Trophoblast cell (in vitro differentiated cells and primary cell): ENCODE results near the gene TBCA.
"Not testable (repeated sequence)": the region's sequence is repeated elsewhere in the genome, so short reads cannot be mapped to it uniquely, and the experiment has no call there.

Experiments
- DNase-seq, 2 donors: peaks; one replicate each; pipeline ENCODE4 v3.0.0-alpha.2; 2016
- H2AFZ ChIP-seq: 2 replicates; pipeline ENCODE4 v1.6.1; 2013; ENCODE audit warnings: low read length, moderate library complexity, mild to moderate bottlenecking; ENCODE audit not compliant: insufficient read depth, poor library complexity
- H2AK5ac ChIP-seq: 2 replicates; pipeline ENCODE4 v1.6.1; 2013; ENCODE audit warnings: mild to moderate bottlenecking, low read length
- H2BK120ac ChIP-seq: 2 replicates; pipeline ENCODE4 v1.6.1; 2013; ENCODE audit warnings: low read length, mild to moderate bottlenecking, moderate library complexity; ENCODE audit not compliant: insufficient read depth, poor library complexity
- H2BK12ac ChIP-seq: 2 replicates; pipeline ENCODE4 v1.6.1; 2013; ENCODE audit warnings: mild to moderate bottlenecking, low read length, moderate library complexity
- H2BK5ac ChIP-seq: 2 replicates; pipeline ENCODE4 v1.6.1; 2013; ENCODE audit warnings: low read length, low read depth, moderate library complexity, mild to moderate bottlenecking; ENCODE audit not compliant: poor library complexity
- H3K14ac ChIP-seq: 2 replicates; pipeline ENCODE4 v1.6.1; 2013; ENCODE audit warnings: mild to moderate bottlenecking, low read length
- H3K18ac ChIP-seq: 2 replicates; pipeline ENCODE4 v1.6.1; 2013; ENCODE audit warnings: mild to moderate bottlenecking, low read length
- H3K23ac ChIP-seq: 2 replicates; pipeline ENCODE4 v1.6.1; 2013; ENCODE audit warnings: low read length
- H3K27ac ChIP-seq: 2 replicates; pipeline ENCODE4 v1.5.1; 2013; ENCODE audit warnings: low read depth, mild to moderate bottlenecking, inconsistent platforms, low read length, moderate library complexity
- H3K27me3 ChIP-seq: 2 replicates; pipeline ENCODE4 v1.6.1; 2013; ENCODE audit warnings: inconsistent platforms, mild to moderate bottlenecking, low read length, moderate library complexity; ENCODE audit not compliant: insufficient read depth
- H3K36me3 ChIP-seq, 2 experiments: 1 replicate in 1 of 2; 2 replicates in 1 of 2; pipeline ENCODE4 v1.6.1; 2013; ENCODE audit warnings: low read length in 2 of 2, mild to moderate bottlenecking in 2 of 2, moderate library complexity in 1 of 2; ENCODE audit not compliant: insufficient read depth in 2 of 2, control insufficient read depth in 1 of 2
- H3K4ac ChIP-seq: 2 replicates; pipeline ENCODE4 v1.6.1; 2013; ENCODE audit warnings: low read depth, mild to moderate bottlenecking, low read length, moderate library complexity
- H3K4me1 ChIP-seq, 2 experiments: 1 replicate in 1 of 2; 2 replicates in 1 of 2; pipeline ENCODE4 v1.6.1; 2013; ENCODE audit warnings: low read length in 2 of 2, mild to moderate bottlenecking in 2 of 2, moderate library complexity in 1 of 2; ENCODE audit not compliant: insufficient read depth in 2 of 2, control insufficient read depth in 1 of 2
- H3K4me2 ChIP-seq: 2 replicates; pipeline ENCODE4 v1.6.1; 2013; ENCODE audit warnings: inconsistent platforms, mild to moderate bottlenecking, low read length, moderate library complexity
- H3K4me3 ChIP-seq: 2 replicates; pipeline ENCODE4 v1.5.1; 2013; ENCODE audit warnings: mild to moderate bottlenecking, low read depth, low read length, inconsistent platforms
- H3K79me1 ChIP-seq: one replicate; pipeline ENCODE4 v1.6.1; 2013; ENCODE audit warnings: low read length
- H3K79me2 ChIP-seq: 2 replicates; pipeline ENCODE4 v1.6.1; 2013; ENCODE audit warnings: low read length, mild to moderate bottlenecking; ENCODE audit not compliant: control insufficient read depth, insufficient read depth, poor library complexity
- H3K9ac ChIP-seq: 2 replicates; pipeline ENCODE4 v1.6.1; 2013; ENCODE audit warnings: mild to moderate bottlenecking, low read length
- H3K9me3 ChIP-seq: 2 replicates; pipeline ENCODE4 v1.6.1; 2013; ENCODE audit warnings: low read depth, mild to moderate bottlenecking, control low read depth, inconsistent platforms, low read length; ENCODE audit not compliant: insufficient read depth
- H4K12ac ChIP-seq: 2 replicates; pipeline ENCODE4 v1.6.1; 2013; ENCODE audit warnings: low read depth, mild to moderate bottlenecking, low read length, moderate library complexity
- H4K8ac ChIP-seq: 2 replicates; pipeline ENCODE4 v1.6.1; 2013; ENCODE audit warnings: low read depth, mild to moderate bottlenecking, low read length, moderate library complexity
- H4K91ac ChIP-seq: one replicate; pipeline ENCODE4 v1.6.1; 2013; ENCODE audit warnings: low read depth, mild to moderate bottlenecking, low read length, moderate library complexity
- WGBS: extraction: QIAGEN DNeasy Blood & Tissue Kit; methylation state at CpG from one replicate; pipeline ENCODE4 v1.1.7; 2013; ENCODE audit warnings: missing lambda C conversion rate; ENCODE audit not compliant: insufficient read length, insufficient coverage; ENCODE audit errors: extremely low coverage; 5-methylcytosine and 5-hydroxymethylcytosine counted together

TBCA gene

GRCh38 chr5:77699569-77699968 is 76.6 kb downstream of the TBCA start:
- not testable (repeated sequence) for H3K27ac ChIP-seq, H3K4ac ChIP-seq, H4K91ac ChIP-seq, H3K9me3 ChIP-seq, H4K12ac ChIP-seq, H2BK5ac ChIP-seq, H3K14ac ChIP-seq, H3K79me2 ChIP-seq, H3K4me1 ChIP-seq, H3K9ac ChIP-seq, H3K18ac ChIP-seq, H2BK12ac ChIP-seq, DNase-seq, H3K4me2 ChIP-seq, H3K4me3 ChIP-seq, H2AFZ ChIP-seq, H2BK120ac ChIP-seq, H3K27me3 ChIP-seq, H4K8ac ChIP-seq, H3K79me1 ChIP-seq, H2AK5ac ChIP-seq, H3K36me3 ChIP-seq, H3K23ac ChIP-seq
- WGBS, result 100% methylated on average over 1 of the region's 7 CpGs

GRCh38 chr5:77698920-77699319 is 77.2 kb downstream of the TBCA start:
- Histone ChIP-seq H2AFZ (no peak overlapping the region), H2BK5ac (no peak overlapping the region), H3K27ac (no peak overlapping the region), H4K8ac (no peak overlapping the region), H3K79me2 (peaks cover 2% of the 10 kb centered on the region), H3K23ac (no peak overlapping the region), H2BK12ac (no peak overlapping the region), H2AK5ac (no peak overlapping the region), H3K4me3 (no peak overlapping the region), H3K27me3 (no peaks in the 10 kb centered on the region), H3K9me3 (no peaks in the 10 kb centered on the region), H3K4me1 (no peaks in the 10 kb centered on the region), H3K14ac (no peak overlapping the region), H4K12ac (no peak overlapping the region), H3K79me1 (no peaks in the 10 kb centered on the region), H3K18ac (no peak overlapping the region), H3K36me3 (peaks cover 8 to 9% of the 10 kb centered on the region in 2 experiments), H3K4ac (no peak overlapping the region), H2BK120ac (no peak overlapping the region), H3K9ac (no peak overlapping the region), H3K4me2 (no peak overlapping the region), H4K91ac (no peak overlapping the region)
- DNase-seq, result no peak

GRCh38 chr5:77697692-77698091 is 78.4 kb downstream of the TBCA start:
- no peak overlapping the region for H4K12ac ChIP-seq
- WGBS, result no CpG with 5 or more reads among the region's 3 CpGs
- H2BK120ac ChIP-seq, result no peak overlapping the region
- H3K14ac ChIP-seq, result no peak overlapping the region
- no peak overlapping the region for H3K18ac ChIP-seq
- no peak overlapping the region for H3K4me2 ChIP-seq
- no peak overlapping the region for H3K4me3 ChIP-seq
- H3K36me3 ChIP-seq, result peaks cover 4 to 8% of the 10 kb centered on the region in 2 experiments
- H3K79me2 ChIP-seq, result peaks cover 2% of the 10 kb centered on the region
- H3K9me3 ChIP-seq, result no peaks in the 10 kb centered on the region
- no peak overlapping the region for H2BK5ac ChIP-seq
- no peak overlapping the region for H3K27ac ChIP-seq
- H3K9ac ChIP-seq, result no peak overlapping the region
- H3K79me1 ChIP-seq, result no peaks in the 10 kb centered on the region
- no peak overlapping the region for H2BK12ac ChIP-seq
- H2AFZ ChIP-seq, result no peak overlapping the region
- H4K91ac ChIP-seq, result no peak overlapping the region
- H3K4me1 ChIP-seq, result no peaks in the 10 kb centered on the region
- DNase-seq, result no peak
- no peak overlapping the region for H3K23ac ChIP-seq
- no peak overlapping the region for H4K8ac ChIP-seq
- peak overlapping the region; percentile 62 for H3K4ac ChIP-seq
- no peaks in the 10 kb centered on the region for H3K27me3 ChIP-seq
- H2AK5ac ChIP-seq, result no peak overlapping the region

GRCh38 chr5:77696120-77696519 is 80.0 kb downstream of the TBCA start:
- H3K36me3 ChIP-seq, result peaks cover 4 to 6% of the 10 kb centered on the region in 2 experiments
- H4K12ac ChIP-seq, result no peak overlapping the region
- no peak overlapping the region for H2BK120ac ChIP-seq
- no peaks in the 10 kb centered on the region for H3K9me3 ChIP-seq
- DNase-seq, result no peak
- H3K4ac ChIP-seq, result no peak overlapping the region
- no peak overlapping the region for H4K91ac ChIP-seq
- H3K18ac ChIP-seq, result no peak overlapping the region
- WGBS, result no CpG with 5 or more reads among the region's 1 CpG
- no peak overlapping the region for H3K4me3 ChIP-seq
- H3K79me2 ChIP-seq, result peaks cover 2% of the 10 kb centered on the region
- H2BK5ac ChIP-seq, result no peak overlapping the region
- no peak overlapping the region for H3K9ac ChIP-seq
- no peak overlapping the region for H2AFZ ChIP-seq
- no peaks in the 10 kb centered on the region for H3K79me1 ChIP-seq
- no peak overlapping the region for H2AK5ac ChIP-seq
- no peak overlapping the region for H3K4me2 ChIP-seq
- H3K27me3 ChIP-seq, result no peaks in the 10 kb centered on the region
- H3K4me1 ChIP-seq, result no peaks in the 10 kb centered on the region
- no peak overlapping the region for H3K27ac ChIP-seq
- H4K8ac ChIP-seq, result no peak overlapping the region
- H2BK12ac ChIP-seq, result no peak overlapping the region
- no peak overlapping the region for H3K23ac ChIP-seq
- H3K14ac ChIP-seq, result no peak overlapping the region
